H1 (cell line): ENCODE measurements around the gene PMM2. TPM values are rescaled to one million over a fixed set of nuclear protein-coding genes. Genes with fewer than 3 reads are reported as not detected.
A peak's percentile ranks its signal among the peaks of the same experiment; 100 is the strongest.

Experiments used
- CTCF ChIA-PET: fragments of 300-600 bp; sonication (Branson Sonifier 250); formaldehyde crosslinking; loops from one replicate; lab custom pipeline; 2021; ENCODE audit not compliant: partially characterized antibody; lab: Charles Lee
- POLR2A ChIA-PET: fragments of 300-600 bp; sonication (Branson Sonifier 250); formaldehyde crosslinking; loops from one replicate; lab custom pipeline; 2021; ENCODE audit warnings: inconsistent platforms; ENCODE audit not compliant: partially characterized antibody; lab: Charles Lee
- DNase-seq, 2 experiments: peaks; one replicate each; pipeline versions ENCODE4 v3.0.0 to v3.0.0-alpha.2; 2010 to 2022; ENCODE audit warnings: low spot score in 2 of 2, low read depth in 1 of 2, mixed read lengths in 1 of 2
- FAIRE-seq: peaks from 2 replicates; lab custom pipeline; 2011; peaks lifted over from hg19 to GRCh38; lab: Jason Lieb, UNC
- H2AFZ ChIP-seq: 2 replicates; pipeline ENCODE4 v1.8.1; 2012; ENCODE audit warnings: low read length, inconsistent platforms
- H2AK5ac ChIP-seq: 2 replicates; pipeline ENCODE4 v1.6.1; 2013; ENCODE audit warnings: low read depth, low read length
- H2BK120ac ChIP-seq: replicated peaks from 2 replicates; pipeline ENCODE3; 2013; ENCODE audit warnings: low read depth, low read length, inconsistent platforms
- H2BK12ac ChIP-seq: 2 replicates; pipeline ENCODE4 v1.6.1; 2013; ENCODE audit warnings: low read depth, low read length
- H2BK15ac ChIP-seq: 2 replicates; pipeline ENCODE4 v1.6.1; 2013; ENCODE audit warnings: low read length
- H2BK20ac ChIP-seq: 2 replicates; pipeline ENCODE4 v1.6.1; 2013; ENCODE audit warnings: low read length
- H2BK5ac ChIP-seq: 2 replicates; pipeline ENCODE4 v1.6.1; 2013; ENCODE audit warnings: low read depth, low read length
- H3K14ac ChIP-seq: 2 replicates; pipeline ENCODE4 v1.6.1; 2013; ENCODE audit warnings: inconsistent platforms; ENCODE audit not compliant: insufficient read length
- H3K18ac ChIP-seq: 2 replicates; pipeline ENCODE4 v1.6.1; 2013; ENCODE audit warnings: low read length; ENCODE audit errors: extremely low read depth
- H3K23ac ChIP-seq: 2 replicates; pipeline ENCODE4 v1.6.1; 2013; ENCODE audit warnings: inconsistent platforms; ENCODE audit not compliant: insufficient read length
- H3K23me2 ChIP-seq: 2 replicates; pipeline ENCODE4 v1.6.1; 2013; ENCODE audit warnings: low read depth, low read length
- H3K27ac ChIP-seq: 2 replicates; pipeline ENCODE4 v1.6.1; 2011; ENCODE audit warnings: low read depth, low read length, inconsistent platforms
- H3K27me3 ChIP-seq, 4 experiments: replicated peaks in 1 of 4; 1 replicate in 1 of 4; 2 replicates in 3 of 4; pipeline versions ENCODE4 v1.6.1 to v1.8.1; 2011 to 2013; ENCODE audit warnings: low read length in 3 of 4, mild to moderate bottlenecking in 3 of 4, inconsistent platforms in 2 of 4, mixed read lengths in 2 of 4, moderate library complexity in 1 of 4; ENCODE audit not compliant: control insufficient read depth in 3 of 4, insufficient read depth in 3 of 4; ENCODE audit errors: extremely low read depth in 1 of 4
- H3K36me3 ChIP-seq, 4 experiments: 2 replicates each; pipeline versions ENCODE4 v1.6.1 to v1.8.1; 2011 to 2013; ENCODE audit warnings: mild to moderate bottlenecking in 4 of 4, low read length in 3 of 4, moderate library complexity in 2 of 4, control low read depth in 1 of 4, inconsistent platforms in 1 of 4; ENCODE audit not compliant: insufficient read depth in 4 of 4, control insufficient read depth in 2 of 4
- H3K4ac ChIP-seq: replicated peaks from 2 replicates; pipeline ENCODE3; 2013; ENCODE audit warnings: low read length, low read depth, mixed read lengths, inconsistent platforms; ENCODE audit not compliant: insufficient read length
- H3K4me1 ChIP-seq, 4 experiments: replicated peaks in 1 of 4; 1 replicate in 1 of 4; 2 replicates in 3 of 4; pipeline versions ENCODE4 v1.6.1 to v1.8.1; 2011 to 2013; ENCODE audit warnings: low read length in 3 of 4, inconsistent platforms in 2 of 4, mixed read lengths in 1 of 4; ENCODE audit not compliant: insufficient read depth in 4 of 4, control insufficient read depth in 3 of 4
- H3K4me2 ChIP-seq, 2 experiments: 2 replicates each; pipeline versions ENCODE4 v1.6.1 to v1.8.1; 2011 to 2013; ENCODE audit warnings: low read depth in 2 of 2, low read length in 2 of 2, control low read depth in 1 of 2, inconsistent platforms in 1 of 2, mild to moderate bottlenecking in 1 of 2; ENCODE audit not compliant: insufficient read depth in 1 of 2
- H3K4me3 ChIP-seq, 4 experiments: fragments of 200-600, 300-600 bp in 1 of 4; sonication (generic), shearing (Covaris generic), sonication (Bioruptor Twin) in 1 of 4; 2 replicates each; pipeline versions ENCODE4 v1.5.1 to v1.8.1; 2011 to 2016; ENCODE audit warnings: low read length in 4 of 4, low read depth in 3 of 4, control low read depth in 2 of 4, inconsistent platforms in 2 of 4, mild to moderate bottlenecking in 2 of 4, mixed read lengths in 1 of 4, moderate library complexity in 1 of 4; ENCODE audit not compliant: insufficient read depth in 2 of 4; ENCODE audit errors: extremely low read depth in 1 of 4
- H3K56ac ChIP-seq: replicated peaks from 2 replicates; pipeline ENCODE3; 2013; ENCODE audit warnings: low read depth, mild to moderate bottlenecking, mixed read lengths, low read length, inconsistent platforms; ENCODE audit not compliant: insufficient read length
- H3K79me1 ChIP-seq: 2 replicates; pipeline ENCODE4 v1.6.1; 2013; ENCODE audit warnings: low read depth, low read length, control low read depth
- H3K79me2 ChIP-seq, 2 experiments: 2 replicates each; pipeline versions ENCODE4 v1.6.1 to v1.8.1; 2012 to 2013; ENCODE audit warnings: low read length in 2 of 2, mild to moderate bottlenecking in 2 of 2, inconsistent platforms in 1 of 2; ENCODE audit not compliant: insufficient read depth in 2 of 2, control insufficient read depth in 1 of 2
- H3K9ac ChIP-seq, 4 experiments: replicated peaks in 1 of 4; 1 replicate in 1 of 4; 2 replicates in 3 of 4; pipeline versions ENCODE4 v1.6.1 to v1.8.1; 2011 to 2013; ENCODE audit warnings: low read depth in 3 of 4, low read length in 3 of 4, control low read depth in 2 of 4, mild to moderate bottlenecking in 2 of 4, moderate library complexity in 2 of 4, inconsistent platforms in 1 of 4; ENCODE audit errors: extremely low read depth in 1 of 4
- H3K9me3 ChIP-seq, 2 experiments: 2 replicates each; pipeline versions ENCODE4 v1.6.1 to v1.8.1; 2012 to 2013; ENCODE audit warnings: mild to moderate bottlenecking in 2 of 2, moderate library complexity in 2 of 2, control low read depth in 1 of 2, inconsistent platforms in 1 of 2, low read depth in 1 of 2, low read length in 1 of 2, mixed read lengths in 1 of 2; ENCODE audit not compliant: insufficient read depth in 2 of 2
- H4K20me1 ChIP-seq, 2 experiments: replicated peaks in 1 of 2; 2 replicates each; pipeline versions ENCODE3 to v1.8.1; 2011 to 2013; ENCODE audit warnings: inconsistent platforms in 2 of 2, low read length in 2 of 2, mild to moderate bottlenecking in 1 of 2; ENCODE audit not compliant: insufficient read depth in 2 of 2, control insufficient read depth in 1 of 2
- H4K5ac ChIP-seq: 2 replicates; pipeline ENCODE4 v1.6.1; 2013; ENCODE audit warnings: low read length, low read depth, mixed read lengths, inconsistent platforms; ENCODE audit not compliant: insufficient read length
- H4K8ac ChIP-seq: 2 replicates; pipeline ENCODE4 v1.8.0; 2013; ENCODE audit warnings: mild to moderate bottlenecking, moderate library complexity, low read length, inconsistent platforms; ENCODE audit not compliant: insufficient read depth; ENCODE audit errors: extremely low read depth
- H4K91ac ChIP-seq: replicated peaks from 2 replicates; pipeline ENCODE3; 2013; ENCODE audit warnings: low read length, mixed read lengths, inconsistent platforms; ENCODE audit not compliant: insufficient read length
- BCL11A ChIP-seq, 2 experiments: IDR thresholded peaks; one replicate each; pipeline ENCODE4 v1.6.1; 2011; ENCODE audit warnings: low read depth in 2 of 2, low read length in 2 of 2, mild to moderate bottlenecking in 2 of 2
- CTBP2 ChIP-seq: IDR thresholded peaks from 2 replicates; pipeline ENCODE4 v1.7.0; 2011; ENCODE audit warnings: borderline replicate concordance, mild to moderate bottlenecking, moderate library complexity, mixed read lengths, low read length; ENCODE audit not compliant: insufficient read depth, insufficient read length
- HDAC6 ChIP-seq: IDR thresholded peaks from one replicate; pipeline ENCODE4 v1.7.1; 2012; ENCODE audit warnings: low read depth, mild to moderate bottlenecking, inconsistent platforms, low read length, moderate library complexity
- POLR2A ChIP-seq, 2 experiments: IDR thresholded peaks; 1 replicate in 1 of 2; 2 replicates in 1 of 2; pipeline ENCODE4 v1.6.1; 2011; ENCODE audit warnings: low read depth in 2 of 2, low read length in 2 of 2, mild to moderate bottlenecking in 2 of 2; ENCODE audit errors: control extremely low read depth in 1 of 2
- POU5F1 ChIP-seq: IDR thresholded peaks from 2 replicates; pipeline ENCODE4 v1.6.1; 2011; ENCODE audit warnings: low read depth, mild to moderate bottlenecking, low read length, moderate library complexity
- RFX5 ChIP-seq: IDR thresholded peaks from 2 replicates; pipeline ENCODE4 v1.6.1; 2011; ENCODE audit warnings: low read depth, low read length, improper control_type of control experiment, borderline replicate concordance
- WGBS, 2 experiments: shearing (Covaris generic) in 1 of 2; methylation state at CpG; one replicate each; pipeline versions ENCODE4 v1.1.6 to v1.1.7; 2013 to 2015; ENCODE audit warnings: low lambda C conversion rate in 2 of 2, mixed read lengths in 2 of 2, inconsistent platforms in 1 of 2, low coverage in 1 of 2, missing lambda C conversion rate in 1 of 2; ENCODE audit not compliant: insufficient replicate concordance in 2 of 2, insufficient coverage in 1 of 2, insufficient read length in 1 of 2; ENCODE audit errors: extremely low coverage in 1 of 2, missing lambda C conversion rate in 1 of 2; 5-methylcytosine and 5-hydroxymethylcytosine counted together
- polyA plus RNA-seq, 7 experiments: library from polyadenylated mRNA; depleted of rRNA in 3 of 7; stranded (reverse) in 5 of 7; unstranded in 2 of 7; fragments of >200 nt in 5 of 7; fragments of 200-250 nt in 2 of 7; gene quantifications; 1 replicate in 5 of 7; 2 replicates in 1 of 7; 4 replicates in 1 of 7; pipeline versions ENCODE4 v1.2.1 to v1.2.3, GENCODE V29; 2011 to 2013; ENCODE audit warnings: missing spikeins in 2 of 7, mixed read lengths in 2 of 7
- total RNA-seq: library from RNA; stranded (reverse); fragmentation: NEBNext Ultra II Directional; extraction: Animal tissue kit (Norgen Biotek cat#: 25700); gene quantifications from 2 replicates; pipeline ENCODE4 v1.2.1, GENCODE V29; 2021

The PMM2 gene
- total and polyA plus RNA-seq, 2 of the 8 experiments (the other 6 are each of a cell fraction or from before 2014, with no cell fraction given) = 26.2 to 49.4 TPM

DNA sequence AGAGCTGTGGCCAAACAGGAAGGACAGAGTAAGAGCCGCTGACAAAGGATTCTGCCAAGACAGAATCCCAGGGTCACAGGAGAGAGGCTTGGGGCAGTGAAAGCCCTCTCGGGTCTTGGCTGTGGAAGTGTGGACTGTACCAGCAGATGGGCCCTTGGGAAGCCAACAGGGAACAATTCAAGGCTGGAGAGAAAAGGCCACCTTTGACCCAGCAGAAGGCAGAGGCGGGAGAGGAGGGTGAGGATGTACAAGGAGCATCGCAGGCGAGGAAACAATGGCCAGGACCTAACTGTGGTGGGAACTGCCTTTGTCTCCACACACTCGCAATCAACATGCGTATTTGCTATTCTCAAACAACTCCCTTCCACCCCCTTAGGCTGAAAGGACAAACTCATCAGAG lies 55.5 kb downstream of the PMM2 start:
- H3K4me2 ChIP-seq = no peak overlapping the region
- no peak overlapping the region for H2BK15ac ChIP-seq
- H3K9me3 ChIP-seq = no peaks in the 10 kb centered on the region
- DNase-seq (no peak), FAIRE-seq (no peak)
- H3K4me3 ChIP-seq = no peak overlapping the region
- H3K18ac ChIP-seq = no peak overlapping the region
- WGBS, 2 experiments = 86% methylated on average over 7 of the region's 7 CpGs; no CpG with 5 or more reads in 1 of the 2 experiments
- no peak overlapping the region for H4K91ac ChIP-seq
- H2AFZ ChIP-seq = no peak overlapping the region
- H4K20me1 ChIP-seq = peaks cover 18 to 28% of the 10 kb centered on the region in 2 experiments
- no peak overlapping the region for H2BK12ac ChIP-seq
- H4K5ac ChIP-seq = no peak overlapping the region
- H2AK5ac ChIP-seq = no peak overlapping the region
- peaks cover 30 to 91% (median 40%) of the 10 kb centered on the region in 4 experiments for H3K36me3 ChIP-seq
- peaks cover 0 to 22% (median 8%) of the 10 kb centered on the region in 4 experiments; a peak in 6 of 7 replicates for H3K4me1 ChIP-seq
- H2BK5ac ChIP-seq = 0 out of 2 replicates have a peak overlapping the region, but pooled peaks have one; percentile 26
- no peak overlapping the region for H4K8ac ChIP-seq
- H3K4ac ChIP-seq = no peak overlapping the region
- H3K23me2 ChIP-seq = no peaks in the 10 kb centered on the region
- no peak overlapping the region for H2BK20ac ChIP-seq
- peaks cover 0 to 5% of the 10 kb centered on the region in 2 experiments; a peak in 1 of 4 replicates for H3K79me2 ChIP-seq
- H3K79me1 ChIP-seq = peaks cover 7% of the 10 kb centered on the region
- peak overlapping the region in 1 of 4 experiments; percentile 10; a peak in 1 of 7 replicates for H3K9ac ChIP-seq
- no peak overlapping the region for H3K23ac ChIP-seq
- ChIA-PET POLR2A (interaction anchor here (1.4 to 24.4 kb wide), 4 partner anchors 15 to 37 kb away, joined by 3 to 456 read pairs (median 9); partner anchors contain the start of genes CARHSP1 and LITAFD), CTCF (interaction anchor here (0.6 to 8.8 kb wide), 6 partner anchors 14 to 52 kb away, joined by 3 to 90 read pairs (median 4); partner anchors contain the start of gene CARHSP1)
- H2BK120ac ChIP-seq = no peak overlapping the region
- no peak overlapping the region for H3K27ac ChIP-seq
- no peak overlapping the region for H3K14ac ChIP-seq
- H3K27me3 ChIP-seq = no peaks in the 10 kb centered on the region
- no peak overlapping the region for H3K56ac ChIP-seq
- TF ChIP-seq POLR2A (IDR thresholded peaks at IDR 0.05; ENCODE audit: control extremely low read depth in 1 of 2, low read depth in 2 of 2, low read length in 2 of 2) (peak in 1 of 2 experiments; percentile 9; a peak in 1 of 3 replicates), POU5F1 (no peak), RFX5 (no peak), HDAC6 (no peak), CTBP2 (no peak), BCL11A (IDR thresholded peaks at IDR 0.05; ENCODE audit: low read depth in 2 of 2, low read length in 2 of 2) (no peak)
